Stimulated activated CD8-positive, alpha-beta memory T cell treated with anti-CD3 and anti-CD28 coated beads, Interleukin-15, amount 100 ng/mL, for 24 hours (primary cell): ENCODE data around the gene EXOC8.

ENCODE experiments used
- DNase-seq: peaks from one replicate; pipeline ENCODE4 v3.0.0-alpha.2; 2020; ENCODE audit warnings: low read depth

The EXOC8 gene

GRCh38 chr1:231313661-231314060, 24.0 kb downstream of the EXOC8 start:
- DNase-seq: no peak

DNA sequence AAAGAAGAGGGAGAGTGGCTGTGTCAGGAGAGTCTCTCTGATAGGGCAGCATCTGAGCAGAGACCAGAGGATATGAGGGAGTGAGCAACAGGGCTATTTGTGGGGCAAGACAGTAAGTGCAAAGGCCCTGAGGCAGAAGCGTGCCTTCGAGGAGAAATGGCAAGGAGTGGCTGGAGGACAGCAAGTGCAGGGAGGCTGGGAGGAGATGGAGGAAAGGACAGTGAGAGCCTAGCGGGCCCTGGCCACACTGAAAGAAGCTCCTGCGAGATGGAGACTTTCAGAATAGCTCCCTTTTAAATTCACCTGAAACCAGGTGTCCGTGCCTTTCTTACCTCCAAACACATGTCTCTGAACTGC, 25.2 kb downstream of the EXOC8 start:
- DNase-seq: no peak

DNA sequence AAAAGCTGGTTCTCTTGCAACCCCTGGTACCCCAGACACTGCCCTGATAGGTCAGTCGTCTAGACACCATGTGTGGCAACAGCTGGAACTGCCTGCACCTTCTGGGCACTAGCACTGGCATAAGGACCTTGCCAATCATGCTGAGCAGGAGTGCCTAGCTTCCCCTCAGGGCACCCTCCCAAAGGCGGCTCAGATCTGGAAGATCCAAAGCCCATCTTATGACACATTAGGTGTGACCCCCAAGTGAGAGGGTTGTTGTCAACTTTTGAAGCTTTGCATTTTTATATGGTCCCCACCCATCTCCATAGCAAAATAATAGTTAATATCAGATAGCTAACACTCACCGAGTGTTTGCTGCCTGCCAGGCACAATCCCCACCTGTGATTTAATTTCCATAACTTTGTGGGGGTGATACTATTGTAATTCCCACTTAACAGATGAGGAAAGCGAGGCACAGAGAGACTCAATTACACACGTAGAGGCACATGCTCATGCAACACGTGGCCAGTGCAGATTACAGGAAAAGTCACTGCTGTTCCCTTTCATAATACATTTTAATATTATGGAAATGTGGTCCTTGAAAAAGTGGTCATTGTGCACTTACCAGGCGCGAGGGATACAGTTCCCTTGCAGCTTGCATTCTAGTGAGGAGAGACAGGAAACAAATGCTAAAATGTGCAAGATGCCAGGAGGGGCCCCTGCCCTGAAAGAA, 25.8 kb downstream of the EXOC8 start:
- no peak for DNase-seq

DNA sequence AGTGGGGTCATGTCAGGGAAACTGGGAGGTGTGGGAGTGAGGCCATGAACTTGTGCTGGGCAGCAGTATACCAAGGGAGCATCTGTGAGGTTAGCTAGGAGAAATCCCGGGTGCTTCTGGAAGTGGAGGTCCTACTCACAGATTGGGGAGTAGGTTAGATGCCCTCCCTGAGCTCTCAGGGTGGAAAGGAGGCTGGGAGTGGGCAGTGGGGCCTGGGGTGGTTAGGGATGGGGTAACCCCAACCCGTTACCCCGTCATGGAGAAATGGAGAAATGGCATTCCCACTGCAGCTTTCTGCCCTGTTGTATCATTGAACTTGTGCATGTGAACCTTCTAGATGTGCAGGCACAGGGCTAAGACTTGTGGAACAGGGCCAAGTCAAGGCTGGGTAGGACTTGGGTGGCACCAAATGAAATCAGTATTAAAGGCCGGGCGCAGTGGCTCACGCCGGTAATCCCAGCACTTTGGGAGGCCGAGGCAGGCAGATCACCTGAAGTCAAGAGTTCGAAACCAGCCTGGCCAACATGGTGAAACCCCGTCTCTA, 27.2 kb downstream of the EXOC8 start:
- DNase-seq: no peak

GRCh38 chr1:231301990-231302389, 35.7 kb downstream of the EXOC8 start:
- no peak for DNase-seq

DNA sequence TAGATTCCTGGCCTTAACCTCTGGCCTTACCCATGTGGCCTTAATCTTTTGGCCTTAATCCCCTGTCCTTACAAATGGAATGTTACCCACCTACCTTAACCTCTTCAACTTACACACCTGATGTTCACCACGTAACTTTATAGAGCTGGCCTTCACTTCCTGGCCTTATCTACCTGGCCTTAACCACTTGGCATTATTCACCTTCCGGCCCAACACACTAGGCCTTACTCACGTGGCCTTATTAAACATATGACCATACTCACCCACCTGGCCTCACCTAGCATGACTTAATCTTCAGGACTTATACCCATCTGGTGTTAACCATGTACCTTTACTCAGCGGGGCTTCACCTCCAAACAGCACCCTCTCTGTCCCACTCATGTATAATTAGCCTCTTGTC, 41.7 kb downstream of the EXOC8 start:
- no peak for DNase-seq

DNA sequence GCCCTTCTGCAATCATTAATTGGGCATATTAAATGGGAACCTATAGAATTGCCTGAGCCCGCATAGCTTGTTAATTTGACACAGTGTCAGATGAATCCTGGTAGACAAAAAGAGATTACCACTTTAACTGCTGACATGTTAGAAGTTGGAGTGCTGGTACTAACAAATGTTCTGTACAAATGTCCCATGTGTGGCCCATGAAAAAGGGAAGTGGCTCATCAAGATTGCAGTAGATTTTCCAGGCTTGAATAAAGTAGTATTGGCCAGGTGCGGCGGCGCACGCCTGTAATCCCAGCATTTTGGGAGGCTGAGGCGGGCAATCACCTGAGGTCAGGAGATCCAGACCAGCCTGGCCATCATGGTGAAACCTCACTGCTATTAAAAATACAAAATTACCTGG, 51.0 kb downstream of the EXOC8 start:
- no peak for DNase-seq

GRCh38 chr1:231284441-231284840, 53.2 kb downstream of the EXOC8 start:
- no peak for DNase-seq
